ENCODE data around the gene TMEM44.

TMEM44 gene

GRCh38 chr3:194573680-194574437, 59.4 kb downstream of the TMEM44 start:
- peak; percentile 70 for DNase-seq (ENCODE audit: low read depth)
- TF ChIP-seq, protein P1, sequence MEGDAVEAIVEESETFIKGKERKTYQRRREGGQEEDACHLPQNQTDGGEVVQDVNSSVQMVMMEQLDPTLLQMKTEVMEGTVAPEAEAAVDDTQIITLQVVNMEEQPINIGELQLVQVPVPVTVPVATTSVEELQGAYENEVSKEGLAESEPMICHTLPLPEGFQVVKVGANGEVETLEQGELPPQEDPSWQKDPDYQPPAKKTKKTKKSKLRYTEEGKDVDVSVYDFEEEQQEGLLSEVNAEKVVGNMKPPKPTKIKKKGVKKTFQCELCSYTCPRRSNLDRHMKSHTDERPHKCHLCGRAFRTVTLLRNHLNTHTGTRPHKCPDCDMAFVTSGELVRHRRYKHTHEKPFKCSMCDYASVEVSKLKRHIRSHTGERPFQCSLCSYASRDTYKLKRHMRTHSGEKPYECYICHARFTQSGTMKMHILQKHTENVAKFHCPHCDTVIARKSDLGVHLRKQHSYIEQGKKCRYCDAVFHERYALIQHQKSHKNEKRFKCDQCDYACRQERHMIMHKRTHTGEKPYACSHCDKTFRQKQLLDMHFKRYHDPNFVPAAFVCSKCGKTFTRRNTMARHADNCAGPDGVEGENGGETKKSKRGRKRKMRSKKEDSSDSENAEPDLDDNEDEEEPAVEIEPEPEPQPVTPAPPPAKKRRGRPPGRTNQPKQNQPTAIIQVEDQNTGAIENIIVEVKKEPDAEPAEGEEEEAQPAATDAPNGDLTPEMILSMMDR (conservative IDR thresholded peaks at IDR 0.05; ENCODE audit: low read depth, low read length), result peak; percentile 64
- no peak overlapping the region for H3K4me3 ChIP-seq (ENCODE audit: low read depth, low read length)

DNA sequence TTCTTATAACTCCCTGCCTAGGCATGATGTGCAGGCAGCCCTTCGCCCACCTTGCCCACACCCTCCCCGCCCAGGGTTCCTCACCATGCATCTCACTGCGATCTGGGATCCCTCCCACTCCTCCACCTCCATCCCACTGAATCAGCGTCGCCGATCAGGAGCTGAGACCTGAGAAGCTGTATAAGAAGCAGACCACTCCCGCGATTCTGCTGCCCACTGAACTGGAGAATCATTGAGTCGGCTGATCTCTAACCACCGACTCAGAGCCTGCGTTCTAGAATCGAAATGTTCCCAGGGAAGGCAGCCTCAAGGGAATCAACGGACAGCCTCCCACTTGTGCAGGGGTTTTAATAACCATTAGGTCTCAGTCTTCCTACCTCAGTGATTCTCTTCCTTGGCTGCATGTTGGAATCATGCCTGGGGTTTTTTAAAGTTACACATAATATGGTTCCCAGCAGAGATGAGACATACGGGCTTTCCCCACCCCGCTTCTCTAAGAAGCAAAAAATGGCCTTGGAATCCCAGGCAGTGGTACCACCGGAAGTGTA, 60.2 kb downstream of the TMEM44 start:
- DNase-seq (ENCODE audit: low read depth), result peak; percentile 70
- TF ChIP-seq, protein P1 (conservative IDR thresholded peaks at IDR 0.05; ENCODE audit: low read depth, low read length), result no peak
- no peak overlapping the region for H3K4me3 ChIP-seq (ENCODE audit: low read depth, low read length)

GRCh38 chr3:194572143-194572789, 61.0 kb downstream of the TMEM44 start:
- H3K4me3 ChIP-seq (ENCODE audit: low read depth, low read length), result no peak overlapping the region
- TF ChIP-seq, protein P1 (conservative IDR thresholded peaks at IDR 0.05; ENCODE audit: low read depth, low read length), result no peak
- peak; percentile 88 for DNase-seq (ENCODE audit: low read depth)

DNA sequence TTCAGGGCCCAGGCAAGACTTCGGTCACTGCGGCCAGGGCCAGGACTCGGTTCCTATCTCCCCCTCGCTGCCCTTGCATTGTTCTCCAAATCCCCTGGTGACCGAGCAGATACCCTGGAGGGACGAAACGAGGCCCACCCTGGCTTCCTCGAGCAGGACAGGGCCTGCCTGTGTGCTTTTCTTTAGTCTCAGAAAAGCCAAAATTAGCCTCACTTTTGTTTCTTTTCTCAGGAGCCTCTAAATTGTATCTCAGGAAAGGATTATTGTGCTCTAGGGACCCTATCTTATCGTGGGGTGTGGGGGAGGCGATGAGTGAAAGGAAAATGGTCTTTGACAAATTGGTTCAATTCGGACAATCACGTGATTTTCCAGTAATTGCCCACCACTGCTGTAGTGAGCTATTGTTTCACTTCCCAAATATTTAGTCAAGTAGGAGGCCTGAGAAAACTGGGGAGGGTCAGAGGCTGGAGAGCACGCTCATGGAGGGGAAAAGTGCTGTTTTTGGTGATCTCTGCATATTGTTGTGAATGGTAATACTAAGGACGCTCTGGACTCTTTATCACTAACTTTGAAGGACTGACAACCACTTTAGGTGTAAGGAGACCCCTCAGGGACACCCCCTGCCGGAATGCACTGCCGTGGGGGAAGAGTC, 61.6 kb downstream of the TMEM44 start:
- no peak overlapping the region for H3K4me3 ChIP-seq (ENCODE audit: low read depth, low read length)
- no peak for DNase-seq (ENCODE audit: low read depth)
- TF ChIP-seq, protein P1 (conservative IDR thresholded peaks at IDR 0.05; ENCODE audit: low read depth, low read length), result no peak

- no peak for DNase-seq (ENCODE audit: low read depth)
- no peak overlapping the region for H3K4me3 ChIP-seq (ENCODE audit: low read depth, low read length)
- TF ChIP-seq, protein P1 (conservative IDR thresholded peaks at IDR 0.05; ENCODE audit: low read depth, low read length), result no peak
These were observed 62.3 kb downstream of the TMEM44 start for GRCh38 chr3:194570898-194571297.

DNA sequence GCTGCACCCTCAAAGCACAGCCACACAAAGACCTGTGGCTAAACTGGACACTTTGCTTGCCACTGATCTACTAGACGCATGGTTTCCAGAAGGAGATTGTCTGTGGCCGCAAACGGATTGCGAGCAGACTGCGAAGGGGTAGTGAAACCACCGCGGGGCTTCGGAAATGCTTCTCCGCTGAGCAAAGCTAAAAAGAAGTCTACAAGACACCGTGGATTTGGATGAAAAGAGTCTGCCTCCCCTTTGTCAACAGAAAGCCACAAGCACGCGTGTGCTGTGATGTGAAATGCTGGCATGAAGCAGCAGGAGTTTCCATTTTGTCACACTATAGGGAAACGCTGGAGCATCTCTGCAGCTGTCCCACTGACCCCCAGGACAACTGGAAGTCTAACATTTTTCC, 63.0 kb downstream of the TMEM44 start:
- H3K4me3 ChIP-seq (ENCODE audit: low read depth, low read length), result no peak overlapping the region

More for the DNA sequence above, 63.0 kb downstream of the TMEM44 start:
- no peak for DNase-seq (ENCODE audit: low read depth)
- TF ChIP-seq, protein P1 (conservative IDR thresholded peaks at IDR 0.05; ENCODE audit: low read depth, low read length), result no peak
